ENCODE measurements around the gene MOB3A.

GRCh38 chr19:2047449-2048103, 48.5 kb downstream of the MOB3A start:
- TF ChIP-seq CTCF (IDR thresholded peaks at IDR 0.05 in 4 of 5, conservative IDR thresholded peaks at IDR 0.05 in 1 of 5): no peak
- TF ChIP-seq POLR2A (IDR thresholded peaks at IDR 0.05): peak; percentile 13 to 30
